K562 (cell line): ENCODE results near the gene TIMP2. TPM values are rescaled to one million over a fixed set of nuclear protein-coding genes. Genes with fewer than 3 reads are reported as not detected.

Experiments
- CEBPG ChIP-seq, 3 experiments: fragments of 200-800 bp in 1 of 3; sonication (Bioruptor generic) in 1 of 3; sonication (generic) in 1 of 3; formaldehyde crosslinking in 1 of 3; IDR thresholded peaks in 2 of 3; conservative IDR thresholded peaks in 1 of 3; 2 replicates each; pipeline versions ENCODE4 v1.6.1 to v1.8.0; 2016 to 2022; ENCODE audit warnings: missing compliant biosample characterization in 2 of 3, missing genetic modification characterization in 2 of 3, mild to moderate bottlenecking in 1 of 3, missing genetic modification reagents in 1 of 3
- HDAC8 ChIP-seq: fragments of 450-650 bp; IDR thresholded peaks from 2 replicates; pipeline ENCODE4 v1.6.1; 2016; ENCODE audit warnings: mild to moderate bottlenecking, missing genetic modification characterization, moderate library complexity, missing compliant biosample characterization
- HES1 ChIP-seq: fragments of 450-650 bp; IDR thresholded peaks from 2 replicates; pipeline ENCODE4 v1.6.1; 2016; ENCODE audit warnings: low read depth, mild to moderate bottlenecking, moderate library complexity
- JUN ChIP-seq, 2 experiments: sonication (generic) in 1 of 2; formaldehyde crosslinking in 1 of 2; IDR thresholded peaks; 2 replicates each; pipeline versions ENCODE4 v1.6.1 to v1.8.0; 2012 to 2022; ENCODE audit warnings: borderline replicate concordance in 2 of 2, mild to moderate bottlenecking in 2 of 2, improper control_type of control experiment in 1 of 2, low read depth in 1 of 2, low read length in 1 of 2, missing genetic modification reagents in 1 of 2
- MGA ChIP-seq: fragments of 450-650 bp; IDR thresholded peaks from 2 replicates; pipeline ENCODE4 v1.6.1; 2016; ENCODE audit warnings: mild to moderate bottlenecking, moderate library complexity
- MTA3 ChIP-seq: fragments of 450-650 bp; formaldehyde crosslinking; IDR thresholded peaks from 2 replicates; pipeline ENCODE4 v1.6.1; 2017; ENCODE audit warnings: mild to moderate bottlenecking, borderline replicate concordance
- RAD51 ChIP-seq: fragments of 450-650 bp; IDR thresholded peaks from 2 replicates; pipeline ENCODE4 v1.7.1; 2016; ENCODE audit warnings: low read depth, mild to moderate bottlenecking, borderline replicate concordance
- SMC3 ChIP-seq: conservative IDR thresholded peaks from 2 replicates; pipeline ENCODE4 v1.6.1; 2011; ENCODE audit warnings: low read depth, low read length, improper control_type of control experiment; ENCODE audit not compliant: insufficient read depth
- ZKSCAN1 ChIP-seq: fragments of 150-350 bp; IDR thresholded peaks from 2 replicates; pipeline ENCODE4 v1.6.1; 2016; ENCODE audit warnings: low read depth, low read length
- ZNF212 ChIP-seq: fragments of 450-650 bp; formaldehyde crosslinking; IDR thresholded peaks from 2 replicates; pipeline ENCODE4 v1.4.0; 2020; ENCODE audit warnings: mild to moderate bottlenecking
- ZNF655 ChIP-seq: fragments of 250-450 bp; sonication (Bioruptor Pico); IDR thresholded peaks from 2 replicates; pipeline ENCODE4 v1.5.0; 2021
- polyA plus RNA-seq, 8 experiments: library from polyadenylated mRNA; depleted of rRNA in 4 of 8; stranded (reverse) in 5 of 8; unstranded in 3 of 8; fragments of >200 nt; fragmentation: Nextera tagmentation in 2 of 8; fragmentation: Illumina TruSeq in 1 of 8; extraction: Ambion mirVana in 2 of 8; extraction: Trizol in 1 of 8; gene quantifications; 2 replicates each; pipeline versions ENCODE4 v1.2.1 to v1.2.3, GENCODE V29; 2011 to 2014; ENCODE audit warnings: inconsistent platforms in 1 of 8, missing spikeins in 1 of 8
- total RNA-seq, 7 experiments: library from RNA; depleted of rRNA in 6 of 7; stranded (reverse); fragments of >200 nt in 6 of 7; fragmentation: Illumina TruSeq in 2 of 7; extraction: Trizol in 2 of 7; gene quantifications; 2 replicates each; pipeline versions ENCODE4 v1.2.1 to v1.2.3, GENCODE V29; 2011 to 2021; ENCODE audit warnings: low replicate concordance in 1 of 7

TIMP2 gene
- total and polyA plus RNA-seq, 9 of the 15 experiments (the other 6 are each of a cell fraction or from before 2014, with no cell fraction given) = 0.55 TPM; not detected in 8

- peak; percentile 94 for TF ChIP-seq MGA
- TF ChIP-seq ZNF655 = no peak
- TF ChIP-seq SMC3 = no peak
- TF ChIP-seq HDAC8 (tag) = peak; percentile 74
- TF ChIP-seq ZNF212 (CRISPR knock-in tag) = no peak
- TF ChIP-seq HES1 = 0 out of 2 replicates have a peak, but pooled peaks have one; percentile 13
- no peak for TF ChIP-seq ZKSCAN1
- 0 out of 2 replicates have a peak, but pooled peaks have one; percentile 51 for TF ChIP-seq MTA3
- peak; percentile 61 for TF ChIP-seq RAD51
- TF ChIP-seq JUN (IDR thresholded peaks at IDR 0.05; ENCODE audit: borderline replicate concordance, low read depth, low read length) = peak; percentile 85
- peak; percentile 7; the same call in 1 of the 2 replicates for TF ChIP-seq JUN (CRISPR knock-in tag; IDR thresholded peaks at IDR 0.05; ENCODE audit: borderline replicate concordance)
- peak; percentile 63; the same call in 1 of the 2 replicates for TF ChIP-seq CEBPG (CRISPR knock-in tag; IDR thresholded peaks at IDR 0.05)
- peak; percentile 65 to 69 for TF ChIP-seq CEBPG (tag; conservative IDR thresholded peaks at IDR 0.05 in 1 of 2, IDR thresholded peaks at IDR 0.05 in 1 of 2)
Measured at GRCh38 chr17:78862073-78863023, 62.8 kb downstream of the TIMP2 start (continued).
